HL-60 (cell line): Measurements from ENCODE around the gene RELN.

Source experiments
- GABPA ChIP-seq: IDR thresholded peaks from 2 replicates; pipeline ENCODE4 v1.6.1; 2012; ENCODE audit warnings: low read depth
- TF ChIP-seq, protein P1 (sequence below): IDR thresholded peaks from one replicate; pipeline ENCODE4 v1.5.1; 2011; ENCODE audit warnings: low read length, control low read depth, inconsistent platforms; ENCODE audit not compliant: insufficient read depth

DNA sequence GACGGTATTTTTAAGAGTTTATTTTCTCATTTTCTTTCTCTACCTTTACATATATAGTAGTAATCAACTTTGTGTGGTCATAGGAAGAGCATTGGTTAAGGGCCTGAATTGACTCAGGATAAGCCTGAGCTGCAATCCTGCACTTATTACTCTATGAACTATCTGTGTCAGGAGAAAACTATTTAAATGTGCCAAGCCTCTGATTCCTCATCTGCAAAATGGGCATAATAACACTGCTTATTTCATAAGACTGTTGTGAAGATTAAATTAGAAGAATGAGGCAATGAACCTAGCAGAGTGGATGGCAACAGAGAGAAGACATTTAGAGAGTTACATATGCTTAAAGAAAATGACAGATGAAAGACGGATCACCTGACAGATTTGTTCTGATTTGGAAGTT is 175.5 kb downstream of the RELN start:
- TF ChIP-seq, protein P1, sequence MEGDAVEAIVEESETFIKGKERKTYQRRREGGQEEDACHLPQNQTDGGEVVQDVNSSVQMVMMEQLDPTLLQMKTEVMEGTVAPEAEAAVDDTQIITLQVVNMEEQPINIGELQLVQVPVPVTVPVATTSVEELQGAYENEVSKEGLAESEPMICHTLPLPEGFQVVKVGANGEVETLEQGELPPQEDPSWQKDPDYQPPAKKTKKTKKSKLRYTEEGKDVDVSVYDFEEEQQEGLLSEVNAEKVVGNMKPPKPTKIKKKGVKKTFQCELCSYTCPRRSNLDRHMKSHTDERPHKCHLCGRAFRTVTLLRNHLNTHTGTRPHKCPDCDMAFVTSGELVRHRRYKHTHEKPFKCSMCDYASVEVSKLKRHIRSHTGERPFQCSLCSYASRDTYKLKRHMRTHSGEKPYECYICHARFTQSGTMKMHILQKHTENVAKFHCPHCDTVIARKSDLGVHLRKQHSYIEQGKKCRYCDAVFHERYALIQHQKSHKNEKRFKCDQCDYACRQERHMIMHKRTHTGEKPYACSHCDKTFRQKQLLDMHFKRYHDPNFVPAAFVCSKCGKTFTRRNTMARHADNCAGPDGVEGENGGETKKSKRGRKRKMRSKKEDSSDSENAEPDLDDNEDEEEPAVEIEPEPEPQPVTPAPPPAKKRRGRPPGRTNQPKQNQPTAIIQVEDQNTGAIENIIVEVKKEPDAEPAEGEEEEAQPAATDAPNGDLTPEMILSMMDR = no peak
- no peak for TF ChIP-seq GABPA
